Upper lobe of left lung (tissue), 4 donors: Measurements from ENCODE around the gene GMDS.

Experiments
- CTCF ChIP-seq, 6 experiments: fragments of 450-650 bp in 4 of 6; fragments of 200-600 bp in 2 of 6; sonication (generic) in 2 of 6; IDR thresholded peaks; one replicate each; pipeline ENCODE4 v1.5.1; 2016 to 2019; ENCODE audit warnings: antibody characterized with exemption in 6 of 6
- EP300 ChIP-seq, 4 donors: sonication (generic); formaldehyde crosslinking; IDR thresholded peaks; one replicate each; pipeline ENCODE4 v1.5.1; 2017; ENCODE audit warnings: antibody characterized with exemption in 4 of 4, control low read depth in 2 of 4
- POLR2A ChIP-seq, 4 donors: fragments of 450-650 bp; IDR thresholded peaks; one replicate each; pipeline ENCODE4 v1.5.1; 2016 to 2017; ENCODE audit warnings: antibody characterized with exemption in 4 of 4, mild to moderate bottlenecking in 2 of 4

GRCh38 chr6:1585669-1586049 is 659.7 kb downstream of the GMDS start:
- TF ChIP-seq CTCF (IDR thresholded peaks at IDR 0.05) (no peak), POLR2A (IDR thresholded peaks at IDR 0.05) (no peak), EP300 (IDR thresholded peaks at IDR 0.05) (no peak)
